ENCODE data around the gene ANTXR2.

GRCh38 chr4:80112236-80112635, 39.2 kb upstream of the ANTXR2 start:
- TF ChIP-seq, protein P1, sequence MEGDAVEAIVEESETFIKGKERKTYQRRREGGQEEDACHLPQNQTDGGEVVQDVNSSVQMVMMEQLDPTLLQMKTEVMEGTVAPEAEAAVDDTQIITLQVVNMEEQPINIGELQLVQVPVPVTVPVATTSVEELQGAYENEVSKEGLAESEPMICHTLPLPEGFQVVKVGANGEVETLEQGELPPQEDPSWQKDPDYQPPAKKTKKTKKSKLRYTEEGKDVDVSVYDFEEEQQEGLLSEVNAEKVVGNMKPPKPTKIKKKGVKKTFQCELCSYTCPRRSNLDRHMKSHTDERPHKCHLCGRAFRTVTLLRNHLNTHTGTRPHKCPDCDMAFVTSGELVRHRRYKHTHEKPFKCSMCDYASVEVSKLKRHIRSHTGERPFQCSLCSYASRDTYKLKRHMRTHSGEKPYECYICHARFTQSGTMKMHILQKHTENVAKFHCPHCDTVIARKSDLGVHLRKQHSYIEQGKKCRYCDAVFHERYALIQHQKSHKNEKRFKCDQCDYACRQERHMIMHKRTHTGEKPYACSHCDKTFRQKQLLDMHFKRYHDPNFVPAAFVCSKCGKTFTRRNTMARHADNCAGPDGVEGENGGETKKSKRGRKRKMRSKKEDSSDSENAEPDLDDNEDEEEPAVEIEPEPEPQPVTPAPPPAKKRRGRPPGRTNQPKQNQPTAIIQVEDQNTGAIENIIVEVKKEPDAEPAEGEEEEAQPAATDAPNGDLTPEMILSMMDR (conservative IDR thresholded peaks at IDR 0.05 in 1 of 2, IDR thresholded peaks at IDR 0.05 in 1 of 2; ENCODE audit: low read depth in 1 of 2, low read length in 2 of 2), result no peak
- no peak for TF ChIP-seq EZH2 (IDR thresholded peaks at IDR 0.05; ENCODE audit: low read length, missing control alignments)

Data from fibroblast of lung (primary cell).